Activated T-cell treated with anti-CD3 and anti-CD28 coated beads, Interleukin-2, amount 50 U/mL, for 4 hours (primary cell): Measurements from ENCODE around the gene ATP9B. TPM values are rescaled to one million over a fixed set of nuclear protein-coding genes. Genes with fewer than 3 reads are reported as not detected.
A peak's percentile ranks its signal among the peaks of the same experiment; 100 is the strongest.

Experiments
- ATAC-seq, 2 donors: fragments of 200-7000 bp; cut with Tn5 transposase; one replicate each; pipeline ENCODE4 v1.10.0; 2021
- DNase-seq: peaks from one replicate; pipeline ENCODE4 v3.0.0-alpha.2; 2020
- H3K27me3 Mint-ChIP-seq: one replicate; pipeline ENCODE4 v1.8.0; 2021; ENCODE audit warnings: low read depth, mixed read lengths
- H3K36me3 Mint-ChIP-seq: one replicate; pipeline ENCODE4 v1.8.0; 2022; ENCODE audit warnings: mixed read lengths; ENCODE audit not compliant: insufficient read depth
- H3K4me1 Mint-ChIP-seq: one replicate; pipeline ENCODE4 v1.8.0; 2021; ENCODE audit warnings: low read depth, mixed read lengths
- H3K4me3 Mint-ChIP-seq: one replicate; pipeline ENCODE4 v1.8.0; 2021; ENCODE audit warnings: mild to moderate bottlenecking, moderate library complexity, mixed read lengths
- H3K9me3 Mint-ChIP-seq: one replicate; pipeline ENCODE4 v1.8.0; 2021; ENCODE audit warnings: mixed read lengths
- total RNA-seq, 3 donors: library from RNA; stranded (reverse); gene quantifications; one replicate each; pipeline ENCODE4 v1.2.1, GENCODE V29; 2021

Gene ATP9B
- total RNA-seq, 3 donors from 2014 or later, result 16.3 to 21.6 (median 20.2) TPM

GRCh38 chr18:79381811-79382311, 312.7 kb downstream of the ATP9B start:
- Mint-ChIP-seq H3K9me3 (no peaks in the 10 kb centered on the region), H3K36me3 (peaks cover 5% of the 10 kb centered on the region), H3K4me3 (no peak overlapping the region), H3K4me1 (peaks cover 8% of the 10 kb centered on the region), H3K27me3 (no peaks in the 10 kb centered on the region)
- ATAC-seq (no peak), DNase-seq (no peak)

GRCh38 chr18:79382681-79383387, 313.6 kb downstream of the ATP9B start:
- peaks cover 8% of the 10 kb centered on the region for H3K4me1 Mint-ChIP-seq
- no peaks in the 10 kb centered on the region for H3K27me3 Mint-ChIP-seq
- H3K9me3 Mint-ChIP-seq, result no peaks in the 10 kb centered on the region
- no peak overlapping the region for H3K4me3 Mint-ChIP-seq
- no peak for DNase-seq
- H3K36me3 Mint-ChIP-seq, result peaks cover 5% of the 10 kb centered on the region
- ATAC-seq, result no peak

- H3K27me3 Mint-ChIP-seq, result no peaks in the 10 kb centered on the region
- DNase-seq, result no peak
- no peaks in the 10 kb centered on the region for H3K9me3 Mint-ChIP-seq
- no peak overlapping the region for H3K4me3 Mint-ChIP-seq
- ATAC-seq, result no peak
- peaks cover 12% of the 10 kb centered on the region for H3K4me1 Mint-ChIP-seq
- peaks cover 2% of the 10 kb centered on the region for H3K36me3 Mint-ChIP-seq
Measured at GRCh38 chr18:79383388-79384056, 314.3 kb downstream of the ATP9B start.

- ATAC-seq (no peak), DNase-seq (no peak)
- Mint-ChIP-seq H3K4me3 (no peak overlapping the region), H3K9me3 (no peaks in the 10 kb centered on the region), H3K36me3 (no peaks in the 10 kb centered on the region), H3K27me3 (peaks cover 2% of the 10 kb centered on the region), H3K4me1 (peaks cover 10% of the 10 kb centered on the region)
Measured at GRCh38 chr18:79384151-79384807, 315.1 kb downstream of the ATP9B start.

GRCh38 chr18:79384834-79385233, 315.6 kb downstream of the ATP9B start:
- DNase-seq, result no peak
- ATAC-seq, result no peak
- H3K27me3 Mint-ChIP-seq, result peaks cover 4% of the 10 kb centered on the region
- no peak overlapping the region for H3K4me3 Mint-ChIP-seq
- H3K36me3 Mint-ChIP-seq, result no peaks in the 10 kb centered on the region
- no peaks in the 10 kb centered on the region for H3K9me3 Mint-ChIP-seq
- peaks cover 8% of the 10 kb centered on the region for H3K4me1 Mint-ChIP-seq

- Mint-ChIP-seq H3K9me3 (no peaks in the 10 kb centered on the region), H3K4me1 (peaks cover 8% of the 10 kb centered on the region), H3K27me3 (peaks cover 4% of the 10 kb centered on the region), H3K36me3 (no peaks in the 10 kb centered on the region), H3K4me3 (no peak overlapping the region)
- ATAC-seq (no peak), DNase-seq (no peak)
Measured at GRCh38 chr18:79385326-79385707, 316.1 kb downstream of the ATP9B start.

- H3K9me3 Mint-ChIP-seq, result no peaks in the 10 kb centered on the region
- no peak overlapping the region for H3K4me3 Mint-ChIP-seq
- DNase-seq (no peak), ATAC-seq (no peak)
- H3K27me3 Mint-ChIP-seq, result peaks cover 4% of the 10 kb centered on the region
- peaks cover 9% of the 10 kb centered on the region for H3K4me1 Mint-ChIP-seq
- H3K36me3 Mint-ChIP-seq, result no peaks in the 10 kb centered on the region
Measured at GRCh38 chr18:79385708-79386341, 316.6 kb downstream of the ATP9B start.

- H3K9me3 Mint-ChIP-seq, result no peaks in the 10 kb centered on the region
- H3K4me1 Mint-ChIP-seq, result peaks cover 11% of the 10 kb centered on the region
- no peak for ATAC-seq
- H3K4me3 Mint-ChIP-seq, result no peak overlapping the region
- peaks cover 4% of the 10 kb centered on the region for H3K27me3 Mint-ChIP-seq
- no peaks in the 10 kb centered on the region for H3K36me3 Mint-ChIP-seq
- no peak for DNase-seq
Measured at GRCh38 chr18:79386547-79386946, 317.4 kb downstream of the ATP9B start.

GRCh38 chr18:79387214-79387613, 318.0 kb downstream of the ATP9B start:
- no peak for DNase-seq
- Mint-ChIP-seq H3K27me3 (peaks cover 4% of the 10 kb centered on the region), H3K4me3 (no peak overlapping the region), H3K4me1 (peaks cover 12% of the 10 kb centered on the region), H3K36me3 (no peaks in the 10 kb centered on the region), H3K9me3 (no peaks in the 10 kb centered on the region)
- ATAC-seq, result no peak

- H3K9me3 Mint-ChIP-seq, result no peaks in the 10 kb centered on the region
- no peak overlapping the region for H3K4me3 Mint-ChIP-seq
- no peak for DNase-seq
- peaks cover 4% of the 10 kb centered on the region for H3K27me3 Mint-ChIP-seq
- no peak for ATAC-seq
- H3K36me3 Mint-ChIP-seq, result no peaks in the 10 kb centered on the region
- peaks cover 16% of the 10 kb centered on the region for H3K4me1 Mint-ChIP-seq
Measured at GRCh38 chr18:79387615-79388014, 318.4 kb downstream of the ATP9B start.

GRCh38 chr18:79388043-79388442, 318.8 kb downstream of the ATP9B start:
- H3K27me3 Mint-ChIP-seq, result peaks cover 4% of the 10 kb centered on the region
- no peaks in the 10 kb centered on the region for H3K9me3 Mint-ChIP-seq
- no peaks in the 10 kb centered on the region for H3K36me3 Mint-ChIP-seq
- DNase-seq (no peak), ATAC-seq (no peak)
- H3K4me3 Mint-ChIP-seq, result no peak overlapping the region
- peaks cover 19% of the 10 kb centered on the region for H3K4me1 Mint-ChIP-seq

GRCh38 chr18:79389689-79390088, 320.5 kb downstream of the ATP9B start:
- Mint-ChIP-seq H3K4me3 (no peak overlapping the region), H3K36me3 (no peaks in the 10 kb centered on the region), H3K4me1 (peaks cover 23% of the 10 kb centered on the region), H3K9me3 (no peaks in the 10 kb centered on the region), H3K27me3 (peaks cover 4% of the 10 kb centered on the region)
- ATAC-seq (no peak), DNase-seq (no peak)

- no peak for ATAC-seq
- DNase-seq, result no peak
- H3K36me3 Mint-ChIP-seq, result no peaks in the 10 kb centered on the region
- peaks cover 24% of the 10 kb centered on the region for H3K4me1 Mint-ChIP-seq
- peaks cover 4% of the 10 kb centered on the region for H3K27me3 Mint-ChIP-seq
- H3K9me3 Mint-ChIP-seq, result no peaks in the 10 kb centered on the region
- no peak overlapping the region for H3K4me3 Mint-ChIP-seq
Measured at GRCh38 chr18:79392226-79392625, 323.0 kb downstream of the ATP9B start.

GRCh38 chr18:79393181-79393634, 324.0 kb downstream of the ATP9B start:
- DNase-seq (no peak), ATAC-seq (no peak)
- Mint-ChIP-seq H3K4me1 (peaks cover 22% of the 10 kb centered on the region), H3K27me3 (peaks cover 4% of the 10 kb centered on the region), H3K4me3 (peak overlapping the region; percentile 84), H3K9me3 (no peaks in the 10 kb centered on the region), H3K36me3 (no peaks in the 10 kb centered on the region)
